ENCODE data around the gene PLP1.

The PLP1 gene

GRCh38 chrX:103734125-103734760 is 42.4 kb upstream of the PLP1 start:
- no peak overlapping the region for H3K4me3 ChIP-seq (replicated peaks; ENCODE audit: low read depth, low read length)
- no peak for TF ChIP-seq CTCF (IDR thresholded peaks at IDR 0.05; ENCODE audit: low read depth, low read length, missing control alignments)
- DNase-seq (ENCODE audit: extremely low read depth, low read depth) = no peak

GRCh38 chrX:103737696-103738095 is 38.9 kb upstream of the PLP1 start:
- H3K4me3 ChIP-seq (replicated peaks; ENCODE audit: low read depth, low read length) = no peak overlapping the region
- no peak for TF ChIP-seq CTCF (IDR thresholded peaks at IDR 0.05; ENCODE audit: low read depth, low read length, missing control alignments)
- DNase-seq (ENCODE audit: extremely low read depth, low read depth) = no peak

DNA sequence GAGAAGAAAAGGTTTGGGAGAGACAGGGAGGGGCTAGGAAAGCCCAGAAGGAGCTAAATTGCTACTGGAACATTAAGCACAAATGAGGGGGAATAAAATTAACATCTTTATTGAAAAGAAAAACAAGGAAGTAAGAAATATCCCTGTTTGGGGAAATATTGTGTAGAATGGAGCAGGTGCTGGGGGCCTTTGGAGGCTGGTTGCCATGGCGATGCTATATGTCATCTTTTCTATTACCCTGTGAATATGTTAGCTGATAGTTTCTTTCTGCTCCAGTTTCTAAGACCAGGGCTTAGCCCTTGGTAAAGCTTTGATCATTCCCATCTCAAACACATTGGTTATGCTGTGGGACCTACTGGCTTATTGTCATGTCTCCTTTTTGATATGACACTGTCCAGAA is 37.2 kb upstream of the PLP1 start:
- H3K4me3 ChIP-seq (replicated peaks; ENCODE audit: low read depth, low read length) = no peak overlapping the region
- DNase-seq (ENCODE audit: extremely low read depth, low read depth) = no peak
- TF ChIP-seq CTCF (IDR thresholded peaks at IDR 0.05; ENCODE audit: low read depth, low read length, missing control alignments) = no peak

DNA sequence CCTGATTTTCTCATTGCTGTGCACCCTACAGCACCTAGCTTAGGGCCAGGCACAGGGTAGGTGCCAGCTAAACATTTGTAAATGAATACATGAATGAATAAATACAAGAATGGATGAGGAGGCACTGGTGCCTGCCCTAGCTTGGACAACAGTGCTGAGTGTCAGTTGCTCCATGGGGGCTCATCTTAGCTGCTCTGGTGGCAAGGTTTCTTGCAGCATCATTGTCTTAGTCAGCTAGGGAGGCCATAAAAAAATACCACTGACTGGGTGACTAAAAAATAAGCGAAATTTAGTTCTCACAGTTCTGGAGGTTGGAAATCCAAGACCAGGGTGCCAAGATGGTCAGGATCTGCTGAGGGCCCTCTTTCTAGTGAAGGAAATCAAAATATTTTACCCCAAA is 34.8 kb upstream of the PLP1 start:
- TF ChIP-seq CTCF (IDR thresholded peaks at IDR 0.05; ENCODE audit: low read depth, low read length, missing control alignments) = no peak
- no peak for DNase-seq (ENCODE audit: extremely low read depth, low read depth)
- no peak overlapping the region for H3K4me3 ChIP-seq (replicated peaks; ENCODE audit: low read depth, low read length)

- DNase-seq (ENCODE audit: extremely low read depth, low read depth) = no peak
- H3K4me3 ChIP-seq (replicated peaks; ENCODE audit: low read depth, low read length) = no peak overlapping the region
- no peak for TF ChIP-seq CTCF (IDR thresholded peaks at IDR 0.05; ENCODE audit: low read depth, low read length, missing control alignments)
Measured at GRCh38 chrX:103742339-103742738, 34.3 kb upstream of the PLP1 start.

- no peak for DNase-seq (ENCODE audit: extremely low read depth, low read depth)
- no peak for TF ChIP-seq CTCF (IDR thresholded peaks at IDR 0.05; ENCODE audit: low read depth, low read length, missing control alignments)
- H3K4me3 ChIP-seq (replicated peaks; ENCODE audit: low read depth, low read length) = no peak overlapping the region
Measured at GRCh38 chrX:103747163-103747562, 29.5 kb upstream of the PLP1 start.

DNA sequence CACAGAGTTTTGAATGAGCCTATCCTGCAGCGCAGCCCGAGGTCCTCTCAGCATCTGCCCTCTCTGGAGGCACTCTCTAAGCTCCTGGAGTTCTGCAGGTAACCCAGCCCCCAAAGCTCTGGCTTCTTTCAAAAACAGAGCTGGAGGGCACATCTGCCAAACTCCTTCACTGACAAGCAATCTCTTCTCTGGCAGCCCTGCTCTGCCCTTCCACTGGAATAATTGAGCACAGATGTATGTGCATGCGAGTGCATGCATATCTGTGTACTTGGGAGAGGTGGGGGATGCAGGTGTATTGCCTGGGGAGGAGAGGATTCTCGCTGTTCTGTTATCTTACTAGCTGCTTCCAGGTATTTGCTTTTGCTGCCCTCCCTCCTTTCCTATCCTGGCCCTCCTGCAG is 22.2 kb upstream of the PLP1 start:
- DNase-seq (ENCODE audit: extremely low read depth, low read depth) = no peak
- H3K4me3 ChIP-seq (replicated peaks; ENCODE audit: low read depth, low read length) = no peak overlapping the region
- no peak for TF ChIP-seq CTCF (IDR thresholded peaks at IDR 0.05; ENCODE audit: low read depth, low read length, missing control alignments)

All from HFF-Myc (cell line).